ENCODE measurements around the gene PHIP.
A peak's percentile ranks its signal among the peaks of the same experiment; 100 is the strongest.

Gene PHIP

DNA sequence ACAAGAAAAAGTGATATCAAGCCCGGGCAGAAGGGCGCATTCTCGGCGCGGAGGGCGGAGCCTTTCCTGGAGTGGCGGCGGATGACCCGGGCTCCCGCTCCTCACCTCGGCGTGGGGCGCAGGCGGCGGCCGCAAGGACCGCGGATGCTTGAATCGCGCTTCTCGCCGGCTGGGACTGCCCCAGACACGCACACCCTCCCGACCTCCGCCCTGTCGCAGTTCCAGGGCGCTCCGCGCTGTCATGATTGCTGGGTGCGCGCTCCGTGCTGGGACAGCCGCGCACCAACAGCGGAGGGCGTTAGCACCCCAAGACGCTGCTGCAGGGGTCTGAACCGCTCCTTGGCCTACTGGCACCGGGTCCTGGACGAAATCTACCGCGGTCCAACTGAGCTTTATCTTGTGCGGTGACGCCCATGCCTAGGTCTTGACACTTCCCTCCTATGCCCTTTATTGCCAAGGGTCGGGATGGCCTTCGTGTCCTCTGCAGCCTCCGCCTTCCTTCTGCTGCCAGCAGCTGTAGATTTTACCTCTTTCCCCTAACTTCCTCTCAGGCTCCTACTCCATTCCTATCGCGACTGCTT, 167.4 kb downstream of the PHIP start:
- no peaks in the 10 kb centered on the region for H3K27me3 ChIP-seq (replicated peaks; ENCODE audit: insufficient read depth, low read length)
- H2AFZ ChIP-seq (ENCODE audit: low read length) = no peak overlapping the region
- H4K20me1 ChIP-seq (ENCODE audit: insufficient read depth, low read length) = no peaks in the 10 kb centered on the region
- no peak for DNase-seq
- H3K36me3 ChIP-seq (replicated peaks; ENCODE audit: insufficient read depth, low read length) = no peaks in the 10 kb centered on the region
- no peak overlapping the region for H3K9ac ChIP-seq (ENCODE audit: low read length)
- no peak overlapping the region for H3K4me3 ChIP-seq (ENCODE audit: low read length)
- H3K4me1 ChIP-seq (ENCODE audit: low read length) = peaks cover 8% of the 10 kb centered on the region
- H3K79me2 ChIP-seq (ENCODE audit: low read length) = no peaks in the 10 kb centered on the region
- TF ChIP-seq EZH2 (optimal IDR thresholded peaks at IDR 0.05; ENCODE audit: low read depth, low read length) (no peak), EZH2phosphoT487 (IDR thresholded peaks at IDR 0.05; ENCODE audit: low read length) (no peak)
- TF ChIP-seq, protein P1, sequence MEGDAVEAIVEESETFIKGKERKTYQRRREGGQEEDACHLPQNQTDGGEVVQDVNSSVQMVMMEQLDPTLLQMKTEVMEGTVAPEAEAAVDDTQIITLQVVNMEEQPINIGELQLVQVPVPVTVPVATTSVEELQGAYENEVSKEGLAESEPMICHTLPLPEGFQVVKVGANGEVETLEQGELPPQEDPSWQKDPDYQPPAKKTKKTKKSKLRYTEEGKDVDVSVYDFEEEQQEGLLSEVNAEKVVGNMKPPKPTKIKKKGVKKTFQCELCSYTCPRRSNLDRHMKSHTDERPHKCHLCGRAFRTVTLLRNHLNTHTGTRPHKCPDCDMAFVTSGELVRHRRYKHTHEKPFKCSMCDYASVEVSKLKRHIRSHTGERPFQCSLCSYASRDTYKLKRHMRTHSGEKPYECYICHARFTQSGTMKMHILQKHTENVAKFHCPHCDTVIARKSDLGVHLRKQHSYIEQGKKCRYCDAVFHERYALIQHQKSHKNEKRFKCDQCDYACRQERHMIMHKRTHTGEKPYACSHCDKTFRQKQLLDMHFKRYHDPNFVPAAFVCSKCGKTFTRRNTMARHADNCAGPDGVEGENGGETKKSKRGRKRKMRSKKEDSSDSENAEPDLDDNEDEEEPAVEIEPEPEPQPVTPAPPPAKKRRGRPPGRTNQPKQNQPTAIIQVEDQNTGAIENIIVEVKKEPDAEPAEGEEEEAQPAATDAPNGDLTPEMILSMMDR (IDR thresholded peaks at IDR 0.05; ENCODE audit: low read length) = no peak
- no peak overlapping the region for H3K27ac ChIP-seq (ENCODE audit: low read length)
- H3F3A ChIP-seq (ENCODE audit: insufficient read depth, low read length) = no peaks in the 10 kb centered on the region
- H3K9me3 ChIP-seq (replicated peaks; ENCODE audit: insufficient read depth, low read length) = no peaks in the 10 kb centered on the region
- H3K9me2 ChIP-seq (replicated peaks; ENCODE audit: insufficient read depth, low read length) = no peaks in the 10 kb centered on the region
- no peak overlapping the region for H3K4me2 ChIP-seq (ENCODE audit: low read depth, low read length)

DNA sequence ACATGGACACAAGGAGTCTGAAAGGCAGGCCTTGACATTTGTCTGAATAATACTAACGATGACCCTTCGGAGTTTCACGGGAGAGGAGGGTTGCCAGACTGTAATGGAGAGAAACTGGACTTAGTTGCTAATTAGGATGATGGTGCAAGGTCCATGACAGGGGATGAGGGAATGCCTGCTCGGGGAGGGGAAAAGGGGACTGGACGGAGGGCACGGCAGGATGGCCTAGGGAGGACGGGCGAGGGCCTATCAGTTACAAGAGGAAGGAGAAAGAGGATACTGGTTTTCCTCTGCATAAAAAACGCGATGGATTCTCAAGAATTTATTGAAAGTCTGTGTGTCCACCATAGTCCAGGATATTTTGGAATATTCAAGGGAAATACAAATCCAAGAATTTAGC, 168.0 kb downstream of the PHIP start:
- Histone ChIP-seq H3K4me2 (ENCODE audit: low read depth, low read length) (no peak overlapping the region), H3K27ac (ENCODE audit: low read length) (no peak overlapping the region), H3K36me3 (replicated peaks; ENCODE audit: insufficient read depth, low read length) (no peaks in the 10 kb centered on the region), H3K9ac (ENCODE audit: low read length) (no peak overlapping the region), H3K27me3 (replicated peaks; ENCODE audit: insufficient read depth, low read length) (no peaks in the 10 kb centered on the region), H3F3A (ENCODE audit: insufficient read depth, low read length) (no peaks in the 10 kb centered on the region), H3K9me2 (replicated peaks; ENCODE audit: insufficient read depth, low read length) (no peaks in the 10 kb centered on the region), H3K4me1 (ENCODE audit: low read length) (peaks cover 8% of the 10 kb centered on the region), H4K20me1 (ENCODE audit: insufficient read depth, low read length) (no peaks in the 10 kb centered on the region), H3K79me2 (ENCODE audit: low read length) (no peaks in the 10 kb centered on the region), H3K9me3 (replicated peaks; ENCODE audit: insufficient read depth, low read length) (no peaks in the 10 kb centered on the region), H3K4me3 (ENCODE audit: low read length) (no peak overlapping the region), H2AFZ (ENCODE audit: low read length) (no peak overlapping the region)
- no peak for DNase-seq
- TF ChIP-seq EZH2 (optimal IDR thresholded peaks at IDR 0.05; ENCODE audit: low read depth, low read length) = no peak
- TF ChIP-seq, protein P1 (IDR thresholded peaks at IDR 0.05; ENCODE audit: low read length) = no peak
- TF ChIP-seq EZH2phosphoT487 (IDR thresholded peaks at IDR 0.05; ENCODE audit: low read length) = no peak

DNA sequence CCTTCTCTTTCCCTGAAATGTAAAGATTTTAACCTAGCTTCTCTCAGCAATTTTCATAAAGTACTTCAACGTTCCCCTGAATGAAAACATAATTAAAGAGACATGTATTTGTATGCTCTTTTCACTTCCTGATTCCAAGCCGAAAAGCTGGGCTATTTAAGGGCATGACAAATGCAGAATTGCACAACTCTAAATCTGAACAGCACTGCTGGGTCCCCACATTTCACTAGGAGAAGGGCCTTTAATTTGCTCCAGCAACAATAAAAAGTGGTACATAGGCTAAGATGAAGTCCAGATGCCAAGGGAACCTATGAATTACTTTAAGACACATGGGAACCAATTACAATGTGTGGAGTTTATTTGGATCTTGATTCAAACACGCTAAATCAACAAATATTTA, 168.7 kb downstream of the PHIP start:
- no peaks in the 10 kb centered on the region for H3K9me2 ChIP-seq (replicated peaks; ENCODE audit: insufficient read depth, low read length)

More for the DNA sequence above, 168.7 kb downstream of the PHIP start:
- H3K27ac ChIP-seq (ENCODE audit: low read length) = 0 out of 2 replicates have a peak overlapping the region, but pooled peaks have one; percentile 8
- no peaks in the 10 kb centered on the region for H4K20me1 ChIP-seq (ENCODE audit: insufficient read depth, low read length)
- DNase-seq = peak; percentile 10
- H3K9me3 ChIP-seq (replicated peaks; ENCODE audit: insufficient read depth, low read length) = no peaks in the 10 kb centered on the region
- H3K79me2 ChIP-seq (ENCODE audit: low read length) = no peaks in the 10 kb centered on the region
- H3K4me2 ChIP-seq (ENCODE audit: low read depth, low read length) = no peak overlapping the region
- no peak overlapping the region for H3K9ac ChIP-seq (ENCODE audit: low read length)
- H3K36me3 ChIP-seq (replicated peaks; ENCODE audit: insufficient read depth, low read length) = no peaks in the 10 kb centered on the region
- no peak overlapping the region for H3K4me3 ChIP-seq (ENCODE audit: low read length)
- H3F3A ChIP-seq (ENCODE audit: insufficient read depth, low read length) = no peaks in the 10 kb centered on the region
- no peaks in the 10 kb centered on the region for H3K27me3 ChIP-seq (replicated peaks; ENCODE audit: insufficient read depth, low read length)
- peaks cover 8% of the 10 kb centered on the region for H3K4me1 ChIP-seq (ENCODE audit: low read length)
- no peak overlapping the region for H2AFZ ChIP-seq (ENCODE audit: low read length)
- no peak for TF ChIP-seq EZH2 (optimal IDR thresholded peaks at IDR 0.05; ENCODE audit: low read depth, low read length)
- no peak for TF ChIP-seq EZH2phosphoT487 (IDR thresholded peaks at IDR 0.05; ENCODE audit: low read length)
- TF ChIP-seq, protein P1 (IDR thresholded peaks at IDR 0.05; ENCODE audit: low read length) = no peak
